HEK293T (cell line): ENCODE results near the gene MYL5.

Experiments
- CTCF ChIA-PET: fragments of 350-600 bp; formaldehyde crosslinking; extraction: SDS; loops from one replicate; lab custom pipeline; 2021; ENCODE audit warnings: antibody characterized with exemption, inconsistent platforms; lab: Yijun Ruan, JAX
- POLR2A ChIA-PET: fragments of 350-600 bp; formaldehyde crosslinking; extraction: SDS; loops from one replicate; lab custom pipeline; 2020; ENCODE audit warnings: antibody characterized with exemption, inconsistent platforms; lab: Yijun Ruan, JAX
- DNase-seq: peaks from one replicate; pipeline ENCODE4 v3.0.0; 2012; ENCODE audit warnings: mixed read lengths; ENCODE audit errors: extremely low spot score
- ARNT ChIP-seq: fragments of 450-650 bp; IDR thresholded peaks from 2 replicates; pipeline ENCODE4 v1.6.1; 2017; ENCODE audit warnings: mild to moderate bottlenecking
- BHLHE40 ChIP-seq: fragments of 450-650 bp; IDR thresholded peaks from 2 replicates; pipeline ENCODE4 v1.6.1; 2016; ENCODE audit warnings: mild to moderate bottlenecking, moderate library complexity, borderline replicate concordance
- CTBP1 ChIP-seq: fragments of 450-650 bp; IDR thresholded peaks from 2 replicates; pipeline ENCODE4 v1.6.1; 2016; ENCODE audit warnings: borderline replicate concordance
- ELF4 ChIP-seq: fragments of 450-650 bp; IDR thresholded peaks from 2 replicates; pipeline ENCODE4 v1.6.1; 2017; ENCODE audit warnings: antibody characterized with exemption
- FOXA1 ChIP-seq: fragments of 450-650 bp; IDR thresholded peaks from 2 replicates; pipeline ENCODE4 v1.6.1; 2016; ENCODE audit warnings: mild to moderate bottlenecking
- FOXK2 ChIP-seq: fragments of 450-650 bp; IDR thresholded peaks from 2 replicates; pipeline ENCODE4 v1.6.1; 2016; ENCODE audit warnings: mild to moderate bottlenecking
- FOXM1 ChIP-seq: fragments of 450-650 bp; IDR thresholded peaks from 2 replicates; pipeline ENCODE4 v1.6.1; 2017; ENCODE audit warnings: mild to moderate bottlenecking, borderline replicate concordance
- HDGF ChIP-seq: fragments of 450-650 bp; IDR thresholded peaks from 2 replicates; pipeline ENCODE4 v1.6.1; 2017; ENCODE audit warnings: antibody characterized with exemption, borderline replicate concordance
- L3MBTL2 ChIP-seq: fragments of 450-650 bp; conservative IDR thresholded peaks from 2 replicates; pipeline ENCODE4 v1.6.1; 2016; ENCODE audit warnings: mild to moderate bottlenecking
- LEF1 ChIP-seq: fragments of 450-650 bp; IDR thresholded peaks from 2 replicates; pipeline ENCODE4 v1.6.1; 2017; ENCODE audit warnings: mild to moderate bottlenecking, borderline replicate concordance
- NFRKB ChIP-seq: fragments of 450-650 bp; IDR thresholded peaks from 2 replicates; pipeline ENCODE4 v1.6.1; 2016; ENCODE audit warnings: mild to moderate bottlenecking, moderate library complexity
- SP1 ChIP-seq: fragments of 450-650 bp; IDR thresholded peaks from 2 replicates; pipeline ENCODE4 v1.6.1; 2017
- SUZ12 ChIP-seq: fragments of 450-650 bp; IDR thresholded peaks from 2 replicates; pipeline ENCODE4 v1.6.1; 2016; ENCODE audit warnings: mild to moderate bottlenecking
- TARDBP ChIP-seq: fragments of 450-650 bp; IDR thresholded peaks from 2 replicates; pipeline ENCODE4 v1.6.1; 2016
- ZNF384 ChIP-seq: fragments of 450-650 bp; IDR thresholded peaks from 2 replicates; pipeline ENCODE4 v1.6.1; 2016
- TF ChIP-seq, protein P1 (sequence below): fragments of 450-650 bp; IDR thresholded peaks from 2 replicates; pipeline ENCODE4 v1.6.1; 2016

Gene MYL5, protein sequence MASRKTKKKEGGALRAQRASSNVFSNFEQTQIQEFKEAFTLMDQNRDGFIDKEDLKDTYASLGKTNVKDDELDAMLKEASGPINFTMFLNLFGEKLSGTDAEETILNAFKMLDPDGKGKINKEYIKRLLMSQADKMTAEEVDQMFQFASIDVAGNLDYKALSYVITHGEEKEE

DNA sequence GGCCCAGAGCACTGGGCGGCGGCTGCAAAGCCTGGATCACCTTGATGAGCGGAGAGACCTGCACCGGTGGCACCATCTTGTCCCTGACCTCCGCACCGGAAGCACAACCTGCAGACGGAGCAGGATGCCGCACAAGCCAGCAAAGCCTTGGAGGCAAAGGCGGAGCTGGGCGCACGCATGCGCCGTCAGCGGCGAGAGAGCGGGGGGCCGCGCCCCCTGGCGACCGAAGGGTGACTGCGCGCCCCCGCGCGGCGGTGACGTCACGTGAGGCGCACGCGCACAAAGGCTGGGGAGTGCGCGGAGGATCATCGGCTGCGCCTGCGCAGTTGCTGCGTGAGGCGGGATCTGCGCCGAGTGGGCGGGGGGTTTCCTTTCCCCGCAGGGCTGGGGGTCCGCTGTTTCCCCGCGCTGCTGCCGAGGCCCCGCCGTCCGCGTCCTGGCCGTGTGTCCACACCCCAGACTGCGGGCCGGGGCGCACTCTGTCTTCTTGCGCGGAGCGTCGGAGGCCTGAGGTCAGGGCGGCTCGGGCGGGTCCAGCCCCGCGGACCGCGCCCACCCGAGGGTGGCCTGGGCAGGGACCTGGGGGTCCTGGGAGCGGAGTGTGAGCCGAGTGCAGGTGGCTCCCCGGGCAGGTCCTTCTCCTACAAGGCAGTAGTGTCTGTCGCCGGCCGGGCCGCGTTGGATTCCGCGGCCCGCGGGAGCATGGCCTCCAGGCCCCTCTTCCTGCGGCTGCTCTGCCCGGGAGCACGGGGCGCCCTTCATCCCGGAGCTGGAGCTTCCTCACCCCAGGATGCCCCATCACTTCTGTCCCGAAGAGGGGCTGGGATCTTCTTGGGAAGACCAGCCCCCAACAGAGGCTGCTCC is at the start of gene MYL5, which contains the start of gene ATP5ME:
Gene MYL5 (plus strand): TSS at position 371 of the 864 bp plus-strand sequence. CDS start 3,485 bp downstream, outside the sequence.
Gene ATP5ME (minus strand): TSS at position 105 of the 864 bp plus-strand sequence. CDS start 29 bp downstream, at position 76.
- ChIA-PET POLR2A (interaction anchor here (0.6 to 2.0 kb wide), 15 partner anchors 10 to 271 kb away, joined by 3 to 9 read pairs (median 4); no protein-coding TSS in a partner anchor), CTCF (interaction anchor here (0.6 to 1.0 kb wide), 2 partner anchors 9 to 70 kb away, joined by 3 to 4 read pairs; no protein-coding TSS in a partner anchor)
- no peak for TF ChIP-seq LEF1
- no peak for TF ChIP-seq ARNT
- TF ChIP-seq ELF4: no peak
- TF ChIP-seq SUZ12: no peak
- TF ChIP-seq CTBP1: no peak
- no peak for TF ChIP-seq NFRKB
- TF ChIP-seq ZNF384: no peak
- DNase-seq: peak; percentile 100

DNA sequence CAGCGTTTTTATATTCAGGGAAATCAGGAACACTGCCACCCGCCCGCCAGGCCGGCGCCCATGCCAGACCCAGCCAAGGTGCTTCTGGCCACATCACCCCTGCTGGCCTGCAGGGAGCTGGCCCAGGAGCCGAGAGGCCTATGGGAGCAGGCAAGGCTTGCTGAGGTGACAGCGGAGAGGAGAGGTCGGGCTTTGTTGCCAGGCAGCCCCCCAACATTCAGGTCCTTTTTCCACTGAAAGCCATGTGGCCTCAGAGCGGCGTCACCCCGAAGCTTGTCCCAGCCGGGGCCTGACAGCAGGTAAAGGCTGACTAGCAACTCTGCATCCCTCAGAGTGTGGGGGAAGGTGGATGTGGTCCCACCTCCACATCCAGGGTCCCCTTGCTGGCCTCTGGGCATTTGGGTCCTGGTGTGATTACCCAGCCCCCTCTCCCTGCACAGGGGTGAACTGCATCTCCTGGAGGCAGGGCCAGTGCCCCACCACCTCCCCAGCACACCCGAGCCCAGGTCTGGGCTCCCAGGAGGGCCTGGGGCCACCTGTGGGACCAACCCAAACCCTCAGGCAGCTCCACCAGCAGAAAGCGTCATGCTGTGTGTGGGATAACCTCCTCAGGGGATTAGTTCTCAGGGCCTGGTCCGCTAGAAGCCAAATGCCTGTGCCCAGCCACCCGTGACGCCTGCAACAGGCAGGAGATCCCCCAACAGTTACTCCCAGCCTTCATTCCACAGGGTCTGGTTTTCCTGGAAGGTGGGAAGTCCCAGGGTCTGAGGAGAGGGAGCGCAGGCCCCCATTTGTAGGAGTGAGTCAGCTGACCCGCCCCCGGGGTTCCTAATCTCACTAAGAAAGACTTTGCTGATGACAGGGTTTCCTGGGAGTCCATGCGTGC is 49.4 kb upstream of the MYL5 start, which contains the start of gene PDE6B:
Gene PDE6B (plus strand): TSS at position 869 of the 886 bp plus-strand sequence. CDS start 54 bp downstream, outside the sequence.
- DNase-seq: no peak
- ChIA-PET POLR2A (no interaction called here), CTCF (no interaction called here)
- TF ChIP-seq ARNT: no peak
- TF ChIP-seq FOXA1: no peak
- no peak for TF ChIP-seq FOXM1
- TF ChIP-seq HDGF: no peak
- TF ChIP-seq ELF4: no peak
- TF ChIP-seq NFRKB: no peak
- TF ChIP-seq BHLHE40: no peak

DNA sequence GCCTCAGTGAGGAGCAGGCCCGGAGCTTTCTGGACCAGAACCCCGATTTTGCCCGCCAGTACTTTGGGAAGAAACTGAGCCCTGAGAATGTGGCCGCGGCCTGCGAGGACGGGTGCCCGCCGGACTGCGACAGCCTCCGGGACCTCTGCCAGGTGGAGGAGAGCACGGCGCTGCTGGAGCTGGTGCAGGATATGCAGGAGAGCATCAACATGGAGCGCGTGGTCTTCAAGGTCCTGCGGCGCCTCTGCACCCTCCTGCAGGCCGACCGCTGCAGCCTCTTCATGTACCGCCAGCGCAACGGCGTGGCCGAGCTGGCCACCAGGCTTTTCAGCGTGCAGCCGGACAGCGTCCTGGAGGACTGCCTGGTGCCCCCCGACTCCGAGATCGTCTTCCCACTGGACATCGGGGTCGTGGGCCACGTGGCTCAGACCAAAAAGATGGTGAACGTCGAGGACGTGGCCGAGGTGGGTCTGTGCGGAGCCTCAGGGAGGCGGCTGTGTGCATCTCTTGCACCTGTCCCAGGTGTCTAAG is 48.6 kb upstream of the MYL5 start:
- TF ChIP-seq HDGF (no peak), FOXA1 (no peak), FOXK2 (no peak), LEF1 (no peak), SP1 (no peak), TARDBP (no peak), BHLHE40 (no peak), ELF4 (no peak), ZNF384 (no peak), CTBP1 (no peak)
- POLR2A ChIA-PET: no interaction called here
- DNase-seq: no peak
- CTCF ChIA-PET: no interaction called here

DNA sequence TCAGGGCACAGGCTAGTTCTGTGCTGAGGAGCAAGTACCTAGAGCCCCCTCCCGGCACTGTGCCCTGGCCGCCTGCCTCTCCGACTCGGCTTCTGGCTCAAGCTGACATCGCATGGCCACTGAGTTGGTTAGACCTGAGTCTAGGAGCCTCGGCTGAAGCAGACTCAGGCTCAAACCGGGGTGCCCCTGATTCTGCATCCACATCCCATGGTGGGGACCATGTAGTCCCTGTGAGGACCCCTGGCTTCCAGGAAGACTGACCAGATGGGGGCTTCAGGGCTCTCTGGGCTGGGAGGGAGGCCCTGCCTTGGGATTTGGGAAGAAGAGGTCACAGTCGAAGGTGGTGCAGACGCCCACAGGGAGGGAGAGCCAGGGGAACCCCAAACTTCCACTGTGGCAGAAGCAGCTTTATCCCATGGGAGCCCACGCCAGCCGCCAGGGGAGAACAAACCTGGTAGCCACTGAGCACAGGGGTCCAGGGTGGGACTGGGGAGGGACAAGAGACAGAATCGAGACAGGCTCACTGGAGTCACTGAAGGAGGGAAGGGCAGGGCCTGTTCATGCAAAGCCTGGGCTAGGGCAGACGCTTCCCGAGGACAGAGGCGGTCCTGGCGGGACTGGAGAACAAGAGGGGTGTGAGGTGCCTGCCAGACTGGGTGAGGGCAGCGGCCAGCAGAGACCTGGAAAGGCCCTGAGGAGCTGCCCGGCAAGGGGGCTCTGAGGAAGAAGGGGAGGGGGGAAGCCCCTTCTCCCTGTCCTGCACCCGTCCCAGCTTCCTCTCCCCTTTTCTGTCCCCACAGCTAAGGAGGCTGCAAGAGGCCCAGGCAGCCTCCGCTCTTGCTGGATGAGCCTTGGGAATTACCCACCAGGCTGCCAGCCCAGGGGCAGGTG is 47.9 kb upstream of the MYL5 start:
- no peak for DNase-seq
- TF ChIP-seq FOXK2 (no peak), HDGF (no peak), FOXM1 (no peak), NFRKB (no peak), ARNT (no peak), SP1 (no peak), TARDBP (no peak), ELF4 (no peak), BHLHE40 (no peak), FOXA1 (no peak), CTBP1 (no peak), L3MBTL2 (no peak), LEF1 (no peak), SUZ12 (no peak), ZNF384 (no peak)
- TF ChIP-seq, protein P1, sequence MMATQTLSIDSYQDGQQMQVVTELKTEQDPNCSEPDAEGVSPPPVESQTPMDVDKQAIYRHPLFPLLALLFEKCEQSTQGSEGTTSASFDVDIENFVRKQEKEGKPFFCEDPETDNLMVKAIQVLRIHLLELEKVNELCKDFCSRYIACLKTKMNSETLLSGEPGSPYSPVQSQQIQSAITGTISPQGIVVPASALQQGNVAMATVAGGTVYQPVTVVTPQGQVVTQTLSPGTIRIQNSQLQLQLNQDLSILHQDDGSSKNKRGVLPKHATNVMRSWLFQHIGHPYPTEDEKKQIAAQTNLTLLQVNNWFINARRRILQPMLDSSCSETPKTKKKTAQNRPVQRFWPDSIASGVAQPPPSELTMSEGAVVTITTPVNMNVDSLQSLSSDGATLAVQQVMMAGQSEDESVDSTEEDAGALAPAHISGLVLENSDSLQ: no peak
- ChIA-PET CTCF (no interaction called here), POLR2A (no interaction called here)

DNA sequence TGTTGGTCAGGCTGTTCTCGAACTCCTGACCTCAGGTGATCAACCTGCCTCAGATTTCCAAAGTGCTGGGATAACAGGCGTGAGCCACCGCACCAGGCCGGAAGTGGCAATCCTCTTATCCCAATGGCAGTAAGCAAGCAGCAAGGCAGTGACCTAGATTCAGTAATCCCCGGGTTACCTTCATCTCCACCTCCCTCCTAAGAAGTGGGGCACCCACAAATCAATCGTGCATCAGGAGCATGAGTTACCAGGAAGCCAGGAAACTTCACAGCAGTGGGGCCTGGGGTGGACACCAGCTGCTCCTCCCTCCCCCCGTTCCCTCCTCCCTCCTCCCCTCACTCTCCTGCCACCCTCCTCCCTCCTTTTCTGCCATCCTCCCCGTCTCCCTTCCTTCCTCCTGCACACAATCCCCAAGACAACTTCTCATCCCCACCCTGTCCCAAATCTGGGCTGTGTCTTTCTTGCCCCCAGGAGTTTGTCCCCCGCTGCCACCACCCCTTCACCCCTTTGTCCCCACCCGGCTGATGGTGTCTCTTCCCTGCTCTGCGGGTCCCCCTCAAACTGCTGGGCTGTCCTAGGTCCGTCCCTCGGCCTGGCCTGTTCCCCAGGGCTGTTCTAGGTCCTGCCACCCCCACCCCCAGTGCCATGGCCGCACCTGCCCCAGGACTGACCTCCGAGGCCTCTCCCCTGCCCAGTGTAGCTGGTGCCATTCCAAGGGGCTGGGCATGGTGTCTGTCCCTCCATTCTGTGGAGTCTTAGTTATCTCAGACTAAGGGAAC is 46.8 kb upstream of the MYL5 start:
- DNase-seq: no peak
- POLR2A ChIA-PET: no interaction called here
- CTCF ChIA-PET: no interaction called here
- TF ChIP-seq FOXM1 (no peak), FOXK2 (no peak), CTBP1 (no peak), FOXA1 (no peak), BHLHE40 (no peak), ARNT (no peak), SP1 (no peak), NFRKB (no peak), ZNF384 (no peak), SUZ12 (no peak), HDGF (no peak), L3MBTL2 (no peak), LEF1 (no peak), ELF4 (no peak), TARDBP (no peak)
- TF ChIP-seq, protein P1: no peak
